ENCODE data around the gene BRMS1. TPM values are rescaled to one million over a fixed set of nuclear protein-coding genes. Genes with fewer than 3 reads are reported as not detected.

The BRMS1 gene
- total and polyA plus RNA-seq, 2 experiments from 2014 or later = 46.2 to 65.9 TPM

DNA sequence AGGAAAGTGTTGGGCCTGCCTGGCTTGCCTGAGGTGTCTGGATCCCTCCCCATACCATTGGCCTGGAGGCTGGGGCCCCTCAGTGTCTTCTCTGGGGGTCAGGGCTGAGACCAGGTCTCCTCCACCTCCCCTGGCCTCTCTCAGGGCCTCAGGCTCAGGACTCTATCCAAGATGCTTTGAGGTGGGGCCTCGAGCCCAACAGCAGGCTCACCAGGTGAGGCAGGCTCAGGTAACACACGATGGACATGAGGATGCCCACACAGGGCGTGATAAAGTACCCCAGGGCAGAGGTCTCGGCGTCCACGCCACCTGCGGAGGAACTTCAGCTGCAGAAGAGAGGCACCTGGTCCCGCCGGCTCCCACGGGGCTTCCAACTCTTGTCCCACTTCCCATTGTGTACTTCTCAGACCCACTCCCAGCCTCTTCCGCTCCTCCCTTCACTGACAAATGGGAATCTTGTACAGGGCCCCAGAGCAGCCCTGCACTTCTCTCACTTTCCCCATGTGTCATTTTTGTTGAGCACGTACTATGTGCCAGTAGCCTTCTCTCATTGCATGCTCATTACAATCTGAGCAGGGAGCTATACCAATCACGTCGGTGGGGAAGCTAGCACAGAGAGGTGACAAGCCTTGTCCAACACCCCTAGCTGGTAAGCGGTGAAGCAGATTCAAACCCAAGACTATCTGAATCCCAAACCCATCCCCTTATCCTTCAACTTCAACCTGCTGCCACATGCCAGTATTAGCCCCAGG is 22.8 kb upstream of the BRMS1 start:
- WGBS, 2 experiments (ENCODE audit: low coverage in 1 of 2, low lambda C conversion rate in 2 of 2, missing lambda C conversion rate in 2 of 2) = 83 to 87% methylated on average over 15 of the region's 15 CpGs
- no peaks in the 10 kb centered on the region for H3K36me3 ChIP-seq (ENCODE audit: low read depth)
- no peak overlapping the region for H2AFZ ChIP-seq
- H3K4me2 ChIP-seq (ENCODE audit: unreplicated experiment) = no peak overlapping the region
- H4K20me1 ChIP-seq (ENCODE audit: insufficient read depth) = no peaks in the 10 kb centered on the region
- no peaks in the 10 kb centered on the region for H3F3A ChIP-seq (ENCODE audit: insufficient read depth)
- no peak overlapping the region for H3K4me3 ChIP-seq
- no peaks in the 10 kb centered on the region for H3K9me3 ChIP-seq (ENCODE audit: low read depth)
- no peaks in the 10 kb centered on the region for H3K4me1 ChIP-seq (ENCODE audit: insufficient read depth)
- DNase-seq = no peak
- H3K27ac ChIP-seq = no peak overlapping the region
- no peak for TF ChIP-seq EZH2phosphoT487 (IDR thresholded peaks at IDR 0.05; ENCODE audit: insufficient read depth, low read depth)
- no peak for TF ChIP-seq EZH2 (IDR thresholded peaks at IDR 0.05; ENCODE audit: insufficient read depth, poor library complexity, severe bottlenecking)
- no peaks in the 10 kb centered on the region for H3K79me2 ChIP-seq (ENCODE audit: insufficient read depth)
- no peak overlapping the region for H3K9ac ChIP-seq
- in situ Hi-C loops (cut with MboI) = no loop called here
- no peaks in the 10 kb centered on the region for H3K9me2 ChIP-seq (ENCODE audit: insufficient read depth)
- peaks cover 9% of the 10 kb centered on the region for H3K27me3 ChIP-seq (replicated peaks; ENCODE audit: insufficient read depth)

DNA sequence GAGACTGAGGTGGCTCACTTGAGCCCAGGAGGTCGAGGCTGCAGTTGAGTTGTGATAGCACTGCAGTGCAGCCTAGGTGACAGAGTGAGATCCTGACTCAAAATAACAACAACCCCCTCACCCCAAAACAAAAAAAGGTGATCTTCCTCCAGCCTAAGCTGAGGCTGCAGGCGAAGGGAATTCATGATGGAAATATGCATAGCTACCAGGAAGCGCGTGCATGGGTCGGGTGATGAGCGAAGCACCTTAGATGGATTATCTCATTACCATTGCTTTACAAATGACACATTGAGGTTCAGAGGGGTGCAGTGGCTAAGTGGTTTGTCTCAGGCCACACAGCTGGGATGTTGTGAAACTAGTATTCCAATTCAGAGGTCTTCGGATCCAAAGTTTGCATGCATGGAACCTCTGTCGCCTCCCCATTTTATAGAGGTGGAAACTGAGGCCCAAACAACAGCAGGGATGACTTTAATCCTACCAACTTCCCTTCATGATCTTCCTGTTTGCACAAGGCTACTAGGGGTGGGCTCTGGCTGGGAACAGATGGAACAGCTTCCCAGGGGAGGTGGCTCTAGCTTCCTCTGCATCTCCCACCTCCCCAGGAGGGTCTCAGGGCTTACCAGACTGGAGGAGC is 22.1 kb upstream of the BRMS1 start:
- Histone ChIP-seq H3K79me2 (ENCODE audit: insufficient read depth) (no peaks in the 10 kb centered on the region), H3K4me3 (no peak overlapping the region), H3K4me2 (ENCODE audit: unreplicated experiment) (no peak overlapping the region), H3K36me3 (ENCODE audit: low read depth) (no peaks in the 10 kb centered on the region), H3K27me3 (replicated peaks; ENCODE audit: insufficient read depth) (peaks cover under 1% of the 10 kb centered on the region; the same call in 1 of the 2 replicates), H3K9ac (no peak overlapping the region), H3K27ac (no peak overlapping the region), H2AFZ (no peak overlapping the region), H3K9me2 (ENCODE audit: insufficient read depth) (no peaks in the 10 kb centered on the region), H3K9me3 (ENCODE audit: low read depth) (no peaks in the 10 kb centered on the region), H4K20me1 (ENCODE audit: insufficient read depth) (no peaks in the 10 kb centered on the region), H3F3A (ENCODE audit: insufficient read depth) (no peaks in the 10 kb centered on the region), H3K4me1 (ENCODE audit: insufficient read depth) (no peaks in the 10 kb centered on the region)
- in situ Hi-C loops (cut with MboI) = no loop called here
- TF ChIP-seq EZH2phosphoT487 (IDR thresholded peaks at IDR 0.05; ENCODE audit: insufficient read depth, low read depth) (no peak), EZH2 (IDR thresholded peaks at IDR 0.05; ENCODE audit: insufficient read depth, poor library complexity, severe bottlenecking) (no peak)
- 84 to 85% methylated on average over 8 of the region's 8 CpGs for WGBS, 2 experiments (ENCODE audit: low coverage in 1 of 2, low lambda C conversion rate in 2 of 2, missing lambda C conversion rate in 2 of 2)
- no peak for DNase-seq

DNA sequence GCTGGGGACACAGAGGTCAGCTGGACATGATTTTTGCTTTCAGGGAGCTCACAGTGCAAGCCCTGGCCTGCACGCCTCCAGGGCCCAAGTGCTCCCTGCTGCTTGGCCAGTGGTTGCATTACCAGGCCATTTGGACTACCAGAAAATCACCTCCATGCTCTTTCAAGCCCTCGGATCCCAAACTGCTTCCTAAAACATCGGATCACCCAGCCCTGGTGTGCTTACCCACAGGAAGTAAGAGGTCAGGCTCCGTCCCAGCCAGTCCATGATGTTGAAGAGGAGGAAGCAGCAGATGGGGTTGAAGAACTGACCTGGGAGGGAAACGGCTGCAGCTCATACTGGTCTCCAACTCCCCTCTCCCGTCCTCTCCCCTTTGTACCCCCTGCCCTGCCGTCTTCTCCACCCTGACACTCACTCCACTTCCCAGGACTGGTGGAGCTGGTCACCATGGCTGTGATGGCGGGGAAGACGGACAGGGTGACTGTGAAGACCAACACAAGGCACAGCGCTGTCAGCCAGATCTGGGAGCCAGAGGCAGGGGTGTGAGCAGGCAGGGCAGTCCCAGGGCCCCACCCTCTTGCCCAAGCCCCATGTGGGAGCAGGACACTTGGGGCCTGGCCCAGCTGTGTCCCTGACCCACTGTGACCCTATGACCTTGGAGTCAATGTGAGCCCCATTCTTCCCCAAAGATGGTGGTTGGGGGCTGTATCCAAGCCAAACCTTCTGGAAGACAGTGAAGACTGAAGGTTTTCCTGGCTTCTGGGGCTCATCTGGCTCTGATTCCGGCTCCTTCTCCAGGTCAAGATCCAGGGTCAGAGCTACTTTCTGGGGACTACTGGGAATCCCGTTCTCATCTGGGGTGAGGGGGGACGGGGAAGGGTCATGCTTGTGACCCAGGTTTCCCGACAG is 21.1 kb upstream of the BRMS1 start:
- Histone ChIP-seq H3K4me2 (ENCODE audit: unreplicated experiment) (no peak overlapping the region), H3K79me2 (ENCODE audit: insufficient read depth) (no peaks in the 10 kb centered on the region), H3K9me3 (ENCODE audit: low read depth) (no peaks in the 10 kb centered on the region), H3K4me1 (ENCODE audit: insufficient read depth) (no peaks in the 10 kb centered on the region), H3K4me3 (no peak overlapping the region), H2AFZ (no peak overlapping the region), H4K20me1 (ENCODE audit: insufficient read depth) (no peaks in the 10 kb centered on the region), H3K9ac (no peak overlapping the region), H3F3A (ENCODE audit: insufficient read depth) (no peaks in the 10 kb centered on the region), H3K27ac (no peak overlapping the region), H3K36me3 (ENCODE audit: low read depth) (no peaks in the 10 kb centered on the region), H3K9me2 (ENCODE audit: insufficient read depth) (no peaks in the 10 kb centered on the region), H3K27me3 (replicated peaks; ENCODE audit: insufficient read depth) (no peaks in the 10 kb centered on the region; the same call in 1 of the 2 replicates)
- 56 to 62% methylated on average over 14 of the region's 14 CpGs for WGBS, 2 experiments (ENCODE audit: low coverage in 1 of 2, low lambda C conversion rate in 2 of 2, missing lambda C conversion rate in 2 of 2)
- TF ChIP-seq EZH2phosphoT487 (IDR thresholded peaks at IDR 0.05; ENCODE audit: insufficient read depth, low read depth) (no peak), EZH2 (IDR thresholded peaks at IDR 0.05; ENCODE audit: insufficient read depth, poor library complexity, severe bottlenecking) (no peak)
- no peak for DNase-seq
- in situ Hi-C loops (cut with MboI) = no loop called here

DNA sequence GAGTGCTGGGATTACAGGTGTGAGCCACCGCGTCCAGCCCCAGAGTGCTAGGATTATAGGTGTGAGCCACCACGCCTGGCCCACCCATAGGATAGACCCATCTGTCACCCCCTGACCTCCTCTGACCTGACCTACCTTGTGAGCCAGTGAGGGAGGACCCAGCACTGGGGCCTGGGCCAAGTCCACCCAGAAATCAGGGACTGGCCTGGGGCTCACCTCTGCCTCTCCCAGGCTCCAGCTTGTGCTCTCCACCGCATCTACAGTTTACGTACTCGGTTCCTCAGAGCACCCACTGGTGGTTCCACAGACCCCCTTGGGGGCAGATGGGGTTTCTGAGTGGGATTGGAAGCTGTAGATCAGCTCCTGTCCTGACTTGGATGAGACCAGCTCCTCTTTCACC is 20.3 kb upstream of the BRMS1 start:
- no peaks in the 10 kb centered on the region for H4K20me1 ChIP-seq (ENCODE audit: insufficient read depth)
- no peaks in the 10 kb centered on the region for H3F3A ChIP-seq (ENCODE audit: insufficient read depth)
- H3K4me3 ChIP-seq = no peak overlapping the region
- H3K36me3 ChIP-seq (ENCODE audit: low read depth) = no peaks in the 10 kb centered on the region
- no peaks in the 10 kb centered on the region for H3K4me1 ChIP-seq (ENCODE audit: insufficient read depth)
- no peak overlapping the region for H3K4me2 ChIP-seq (ENCODE audit: unreplicated experiment)
- no peaks in the 10 kb centered on the region for H3K9me3 ChIP-seq (ENCODE audit: low read depth)
- H3K27ac ChIP-seq = no peak overlapping the region
- 87 to 91% methylated on average over 6 of the region's 6 CpGs for WGBS, 2 experiments (ENCODE audit: low coverage in 1 of 2, low lambda C conversion rate in 2 of 2, missing lambda C conversion rate in 2 of 2)
- H3K9ac ChIP-seq = no peak overlapping the region
- DNase-seq = no peak
- H3K27me3 ChIP-seq (replicated peaks; ENCODE audit: insufficient read depth) = no peaks in the 10 kb centered on the region
- H3K9me2 ChIP-seq (ENCODE audit: insufficient read depth) = no peaks in the 10 kb centered on the region
- H2AFZ ChIP-seq = no peak overlapping the region
- TF ChIP-seq EZH2 (IDR thresholded peaks at IDR 0.05; ENCODE audit: insufficient read depth, poor library complexity, severe bottlenecking) = no peak
- TF ChIP-seq EZH2phosphoT487 (IDR thresholded peaks at IDR 0.05; ENCODE audit: insufficient read depth, low read depth) = no peak
- H3K79me2 ChIP-seq (ENCODE audit: insufficient read depth) = no peaks in the 10 kb centered on the region
- in situ Hi-C loops (cut with MboI) = no loop called here
